ENCODE measurements around the gene RBBP8NL.

DNA sequence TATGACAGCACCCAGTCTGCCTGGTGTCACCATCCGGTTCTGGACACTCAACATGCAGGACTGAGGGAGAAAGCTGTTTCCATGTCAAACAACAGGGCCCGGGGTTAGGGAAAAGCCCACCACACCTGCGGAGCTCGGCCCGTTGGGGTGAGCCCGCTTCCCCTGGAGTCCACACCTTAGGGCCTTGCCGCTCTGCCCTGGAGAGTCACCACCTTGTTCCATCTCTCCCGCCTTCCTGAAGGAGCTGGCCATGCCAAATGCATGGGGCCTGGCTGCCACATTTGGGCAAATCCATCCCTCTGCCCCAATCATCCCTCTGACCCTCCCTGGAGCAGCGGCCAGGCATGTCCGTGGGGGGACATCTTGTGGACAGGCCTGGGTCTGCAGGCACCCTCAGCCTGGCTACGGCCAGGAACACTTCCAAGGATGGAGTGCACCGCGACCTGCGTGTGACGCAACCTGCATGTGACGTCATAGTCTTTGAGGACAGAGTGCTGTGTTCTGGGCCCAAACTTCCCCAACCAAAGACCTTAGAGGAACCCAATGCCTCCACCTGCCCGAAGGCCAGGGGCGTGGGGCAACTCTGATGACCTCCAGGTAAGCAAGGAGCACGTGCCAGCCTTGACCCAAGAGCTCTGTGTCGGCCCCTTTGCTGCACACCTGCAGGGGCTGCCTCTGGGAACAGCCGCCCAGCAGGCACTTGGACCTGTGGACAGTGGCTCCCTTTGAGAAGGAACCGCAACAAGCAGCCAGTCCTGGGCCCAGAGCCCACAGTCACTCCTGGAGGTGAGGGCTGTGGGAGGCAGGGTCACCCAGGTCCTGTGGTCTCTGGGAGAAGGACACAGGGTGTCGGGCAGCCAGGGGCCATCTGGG is 22.0 kb downstream of the RBBP8NL start:
- TF ChIP-seq POLR2A (IDR thresholded peaks at IDR 0.05) = no peak
- TF ChIP-seq, protein P1, sequence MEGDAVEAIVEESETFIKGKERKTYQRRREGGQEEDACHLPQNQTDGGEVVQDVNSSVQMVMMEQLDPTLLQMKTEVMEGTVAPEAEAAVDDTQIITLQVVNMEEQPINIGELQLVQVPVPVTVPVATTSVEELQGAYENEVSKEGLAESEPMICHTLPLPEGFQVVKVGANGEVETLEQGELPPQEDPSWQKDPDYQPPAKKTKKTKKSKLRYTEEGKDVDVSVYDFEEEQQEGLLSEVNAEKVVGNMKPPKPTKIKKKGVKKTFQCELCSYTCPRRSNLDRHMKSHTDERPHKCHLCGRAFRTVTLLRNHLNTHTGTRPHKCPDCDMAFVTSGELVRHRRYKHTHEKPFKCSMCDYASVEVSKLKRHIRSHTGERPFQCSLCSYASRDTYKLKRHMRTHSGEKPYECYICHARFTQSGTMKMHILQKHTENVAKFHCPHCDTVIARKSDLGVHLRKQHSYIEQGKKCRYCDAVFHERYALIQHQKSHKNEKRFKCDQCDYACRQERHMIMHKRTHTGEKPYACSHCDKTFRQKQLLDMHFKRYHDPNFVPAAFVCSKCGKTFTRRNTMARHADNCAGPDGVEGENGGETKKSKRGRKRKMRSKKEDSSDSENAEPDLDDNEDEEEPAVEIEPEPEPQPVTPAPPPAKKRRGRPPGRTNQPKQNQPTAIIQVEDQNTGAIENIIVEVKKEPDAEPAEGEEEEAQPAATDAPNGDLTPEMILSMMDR (IDR thresholded peaks at IDR 0.05) = peak in 5 of 6 experiments; percentile 50 to 69 (median 59)

Measured in adrenal gland (tissue), 5 donors.